HCT116 (cell line): ENCODE data around the gene TCF12. TPM values are rescaled to one million over a fixed set of nuclear protein-coding genes. Genes with fewer than 3 reads are reported as not detected.

ENCODE experiments used
- ATAC-seq: fragments of 200-7000 bp; cut with Tn5 transposase; 2 replicates; pipeline ENCODE4 v1.9.1; 2020; ENCODE audit warnings: mild to moderate bottlenecking, moderate library complexity
- BruUV-seq: library from RNA; stranded (reverse); fragments of 400-500 nt; replicated peaks from 2 replicates; lab custom pipeline; 2021; lab: Mats Ljungman, UMichigan
- CTCF ChIA-PET: fragments of 300-600 bp; sonication (Branson Sonifier 250); formaldehyde crosslinking; loops from one replicate; lab custom pipeline; 2021; ENCODE audit warnings: antibody characterized with exemption; lab: Charles Lee
- POLR2A ChIA-PET: fragments of 300-600, 350-600 bp; sonication (Branson Sonifier 250); formaldehyde crosslinking; loops from one replicate; lab custom pipeline; 2021; ENCODE audit warnings: antibody characterized with exemption; lab: Charles Lee
- RAD21 ChIA-PET, 2 experiments: fragments of 300-600 bp; sonication (Branson Sonifier 250); formaldehyde crosslinking; loops; one replicate each; lab custom pipeline; 2023; ENCODE audit warnings: low total read pairs in 2 of 2; ENCODE audit not compliant: uncharacterized antibody in 2 of 2, unreplicated experiment in 2 of 2, low non-redundant PET in 1 of 2; lab: Charles Lee
- DNase-seq: peaks from one replicate; pipeline ENCODE4 v3.0.0-alpha.2; 2010; ENCODE audit warnings: low read depth, low spot score
- H2AFZ ChIP-seq: fragments of 200-600 bp; shearing (Covaris generic), sonication (generic); 2 replicates; pipeline ENCODE4 v1.6.1; 2017; ENCODE audit warnings: low read depth, mixed run types, mixed read lengths, antibody characterized with exemption, low read length; ENCODE audit not compliant: poor library complexity, severe bottlenecking
- H3K27ac ChIP-seq: 2 replicates; pipeline ENCODE4 v1.5.1; 2012; ENCODE audit warnings: low read depth, low read length
- H3K27me3 ChIP-seq: fragments of 200-600 bp; sonication (generic); 2 replicates; pipeline ENCODE4 v1.6.1; 2016; ENCODE audit warnings: mixed run types, low read length, mixed read lengths; ENCODE audit not compliant: insufficient read depth
- H3K36me3 ChIP-seq, 2 experiments: fragments of 200-500 bp in 1 of 2; fragments of 200-600 bp in 1 of 2; sonication (Bioruptor generic) in 1 of 2; sonication (generic) in 1 of 2; 2 replicates each; pipeline versions ENCODE4 v1.5.1 to v1.6.1; 2014 to 2016; ENCODE audit warnings: low read length in 2 of 2, inconsistent platforms in 1 of 2, mixed read lengths in 1 of 2, mixed run types in 1 of 2; ENCODE audit not compliant: insufficient read depth in 2 of 2, control insufficient read depth in 1 of 2
- H3K4me1 ChIP-seq, 2 experiments: fragments of 200-600 bp in 1 of 2; sonication (generic) in 1 of 2; 2 replicates each; pipeline versions ENCODE4 v1.5.1 to v1.6.1; 2012 to 2017; ENCODE audit warnings: low read length in 2 of 2, inconsistent platforms in 1 of 2, mild to moderate bottlenecking in 1 of 2, mixed read lengths in 1 of 2, mixed run types in 1 of 2, moderate library complexity in 1 of 2; ENCODE audit not compliant: insufficient read depth in 2 of 2, control insufficient read depth in 1 of 2
- H3K4me2 ChIP-seq: fragments of 200-600 bp; sonication (generic); 2 replicates; pipeline ENCODE4 v1.6.1; 2017; ENCODE audit warnings: mixed run types, low read length, mixed read lengths
- H3K4me3 ChIP-seq, 2 experiments: fragments of 200-600 bp in 1 of 2; sonication (generic) in 1 of 2; replicated peaks in 1 of 2; 2 replicates each; pipeline ENCODE4 v1.5.1; 2011 to 2016; ENCODE audit warnings: low read length in 2 of 2, control low read depth in 1 of 2, low read depth in 1 of 2, mild to moderate bottlenecking in 1 of 2, mixed read lengths in 1 of 2, mixed run types in 1 of 2
- H3K79me2 ChIP-seq: fragments of 200-600 bp; sonication (generic); 2 replicates; pipeline ENCODE4 v1.6.1; 2017; ENCODE audit warnings: mild to moderate bottlenecking, mixed run types, low read length, moderate library complexity, mixed read lengths; ENCODE audit not compliant: insufficient read depth
- H3K9ac ChIP-seq: fragments of 200-600 bp; sonication (generic); 2 replicates; pipeline ENCODE4 v1.6.1; 2016; ENCODE audit warnings: low read length, mixed read lengths
- H3K9me2 ChIP-seq: fragments of 200-600 bp; sonication (generic), shearing (Covaris generic); 2 replicates; pipeline ENCODE4 v1.6.1; 2017; ENCODE audit warnings: mixed run types, mild to moderate bottlenecking, moderate library complexity; ENCODE audit not compliant: insufficient read depth
- H3K9me3 ChIP-seq, 2 experiments: fragments of 200-500 bp in 1 of 2; fragments of 200-600 bp in 1 of 2; sonication (Bioruptor generic) in 1 of 2; sonication (generic) in 1 of 2; 2 replicates each; pipeline ENCODE4 v1.6.1; 2014 to 2017; ENCODE audit warnings: low read length in 2 of 2, mixed read lengths in 2 of 2, inconsistent platforms in 1 of 2, low read depth in 1 of 2, mild to moderate bottlenecking in 1 of 2, mixed run types in 1 of 2, moderate library complexity in 1 of 2; ENCODE audit not compliant: control insufficient read depth in 1 of 2, insufficient read depth in 1 of 2
- H4K20me1 ChIP-seq: fragments of 200-600 bp; sonication (generic), shearing (Covaris generic); 2 replicates; pipeline ENCODE4 v1.6.1; 2017; ENCODE audit warnings: mixed run types, mild to moderate bottlenecking, moderate library complexity; ENCODE audit not compliant: insufficient read depth
- ATF3 ChIP-seq: IDR thresholded peaks from 2 replicates; pipeline ENCODE4 v1.6.1; 2012
- CBX3 ChIP-seq: IDR thresholded peaks from 2 replicates; pipeline ENCODE4 v1.6.1; 2012; ENCODE audit warnings: low read depth
- CEBPB ChIP-seq: IDR thresholded peaks from 2 replicates; pipeline ENCODE4 v1.6.1; 2012; ENCODE audit warnings: low read depth
- CTCF ChIP-seq, 3 experiments: fragments of 200-600 bp in 1 of 3; sonication (generic) in 1 of 3; IDR thresholded peaks in 2 of 3; conservative IDR thresholded peaks in 1 of 3; 2 replicates each; pipeline ENCODE4 v1.5.1; 2012 to 2017; ENCODE audit warnings: low read depth in 2 of 3, low read length in 2 of 3, antibody characterized with exemption in 1 of 3, borderline replicate concordance in 1 of 3, control low read depth in 1 of 3, mild to moderate bottlenecking in 1 of 3, mixed read lengths in 1 of 3, mixed run types in 1 of 3, moderate library complexity in 1 of 3; ENCODE audit not compliant: insufficient read depth in 1 of 3
- EGR1 ChIP-seq: IDR thresholded peaks from 2 replicates; pipeline ENCODE4 v1.6.1; 2012; ENCODE audit warnings: low read depth
- EZH2 ChIP-seq: fragments of 200-600 bp; sonication (generic); IDR thresholded peaks from 2 replicates; pipeline ENCODE4 v1.6.1; 2017; ENCODE audit warnings: antibody characterized with exemption, mixed run types
- EZH2phosphoT487 ChIP-seq: fragments of 200-600 bp; IDR thresholded peaks from 2 replicates; pipeline ENCODE4 v1.6.1; 2018; ENCODE audit warnings: antibody characterized with exemption, borderline replicate concordance
- FOSL1 ChIP-seq: IDR thresholded peaks from 2 replicates; pipeline ENCODE4 v1.6.1; 2012; ENCODE audit warnings: low read depth
- JUND ChIP-seq: IDR thresholded peaks from 2 replicates; pipeline ENCODE4 v1.6.1; 2012
- MAX ChIP-seq: IDR thresholded peaks from 2 replicates; pipeline ENCODE4 v1.6.1; 2012
- POLR2A ChIP-seq: IDR thresholded peaks from 2 replicates; pipeline ENCODE4 v1.7.0; 2011; ENCODE audit warnings: borderline replicate concordance; ENCODE audit not compliant: insufficient read depth, insufficient read length; ENCODE audit errors: extremely low read depth
- POLR2AphosphoS5 ChIP-seq: IDR thresholded peaks from 2 replicates; pipeline ENCODE4 v1.6.1; 2011; ENCODE audit warnings: mild to moderate bottlenecking, low read depth, low read length, moderate library complexity
- SIN3A ChIP-seq: IDR thresholded peaks from 2 replicates; pipeline ENCODE4 v1.6.1; 2012; ENCODE audit warnings: low read depth
- SP1 ChIP-seq: IDR thresholded peaks from 2 replicates; pipeline ENCODE4 v1.6.1; 2012; ENCODE audit warnings: low read depth
- SRF ChIP-seq: IDR thresholded peaks from 2 replicates; pipeline ENCODE4 v1.6.1; 2012; ENCODE audit warnings: low read depth
- TCF7L2 ChIP-seq: IDR thresholded peaks from 2 replicates; pipeline ENCODE4 v1.7.0; 2011; ENCODE audit warnings: borderline replicate concordance, inconsistent platforms; ENCODE audit not compliant: insufficient read depth, insufficient read length; ENCODE audit errors: extremely low read depth
- YY1 ChIP-seq: IDR thresholded peaks from 2 replicates; pipeline ENCODE4 v1.6.1; 2011; ENCODE audit warnings: low read length, low read depth, moderate library complexity, mild to moderate bottlenecking; ENCODE audit not compliant: insufficient replicate concordance; ENCODE audit errors: extremely low read depth
- ZFX ChIP-seq: fragments of 450-650 bp; IDR thresholded peaks from 2 replicates; pipeline ENCODE4 v1.6.1; 2017
- intact Hi-C: fragments of 100-400 bp; cut with micrococcal nuclease; formaldehyde crosslinking; loops from 2 replicates; pipeline ENCODE4 v1.10.0; 2022
- total RNA-seq: library from RNA; stranded (reverse); gene quantifications from one replicate; pipeline ENCODE4 v1.2.1, GENCODE V29; 2021; ENCODE audit not compliant: unreplicated experiment
- TF ChIP-seq, protein P1 (sequence below): IDR thresholded peaks from 2 replicates; pipeline ENCODE4 v1.6.1; 2012; ENCODE audit warnings: low read depth
- TF ChIP-seq, protein P2 (sequence below): IDR thresholded peaks from 2 replicates; pipeline ENCODE4 v1.6.1; 2011; ENCODE audit warnings: mild to moderate bottlenecking, low read length, moderate library complexity; ENCODE audit not compliant: insufficient replicate concordance; ENCODE audit errors: extremely low read depth

TCF12 gene
- total RNA-seq, 1 experiment from 2014 or later, result 71.6 TPM

GRCh38 chr15:57167821-57168395 lies 249.5 kb downstream of the TCF12 start:
- RAD21 ChIA-PET, result no interaction called here
- no peaks in the 10 kb centered on the region for H3K9me2 ChIP-seq
- no peaks in the 10 kb centered on the region for H3K27me3 ChIP-seq
- TF ChIP-seq CBX3, result no peak
- TF ChIP-seq EZH2phosphoT487, result no peak
- no peak for TF ChIP-seq EZH2
- no peak for TF ChIP-seq ZFX
- no peak for TF ChIP-seq YY1
- TF ChIP-seq, protein P1, sequence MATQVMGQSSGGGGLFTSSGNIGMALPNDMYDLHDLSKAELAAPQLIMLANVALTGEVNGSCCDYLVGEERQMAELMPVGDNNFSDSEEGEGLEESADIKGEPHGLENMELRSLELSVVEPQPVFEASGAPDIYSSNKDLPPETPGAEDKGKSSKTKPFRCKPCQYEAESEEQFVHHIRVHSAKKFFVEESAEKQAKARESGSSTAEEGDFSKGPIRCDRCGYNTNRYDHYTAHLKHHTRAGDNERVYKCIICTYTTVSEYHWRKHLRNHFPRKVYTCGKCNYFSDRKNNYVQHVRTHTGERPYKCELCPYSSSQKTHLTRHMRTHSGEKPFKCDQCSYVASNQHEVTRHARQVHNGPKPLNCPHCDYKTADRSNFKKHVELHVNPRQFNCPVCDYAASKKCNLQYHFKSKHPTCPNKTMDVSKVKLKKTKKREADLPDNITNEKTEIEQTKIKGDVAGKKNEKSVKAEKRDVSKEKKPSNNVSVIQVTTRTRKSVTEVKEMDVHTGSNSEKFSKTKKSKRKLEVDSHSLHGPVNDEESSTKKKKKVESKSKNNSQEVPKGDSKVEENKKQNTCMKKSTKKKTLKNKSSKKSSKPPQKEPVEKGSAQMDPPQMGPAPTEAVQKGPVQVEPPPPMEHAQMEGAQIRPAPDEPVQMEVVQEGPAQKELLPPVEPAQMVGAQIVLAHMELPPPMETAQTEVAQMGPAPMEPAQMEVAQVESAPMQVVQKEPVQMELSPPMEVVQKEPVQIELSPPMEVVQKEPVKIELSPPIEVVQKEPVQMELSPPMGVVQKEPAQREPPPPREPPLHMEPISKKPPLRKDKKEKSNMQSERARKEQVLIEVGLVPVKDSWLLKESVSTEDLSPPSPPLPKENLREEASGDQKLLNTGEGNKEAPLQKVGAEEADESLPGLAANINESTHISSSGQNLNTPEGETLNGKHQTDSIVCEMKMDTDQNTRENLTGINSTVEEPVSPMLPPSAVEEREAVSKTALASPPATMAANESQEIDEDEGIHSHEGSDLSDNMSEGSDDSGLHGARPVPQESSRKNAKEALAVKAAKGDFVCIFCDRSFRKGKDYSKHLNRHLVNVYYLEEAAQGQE, result no peak
- TF ChIP-seq CTCF (IDR thresholded peaks at IDR 0.05 in 2 of 3, conservative IDR thresholded peaks at IDR 0.05 in 1 of 3; ENCODE audit: borderline replicate concordance in 1 of 3, insufficient read depth in 1 of 3, low read depth in 2 of 3, low read length in 2 of 3), result no peak
- TF ChIP-seq FOSL1, result no peak
- no peak for TF ChIP-seq EGR1
- TF ChIP-seq SIN3A, result no peak
- no peak for TF ChIP-seq SRF
- TF ChIP-seq TCF7L2, result no peak
- TF ChIP-seq MAX, result no peak
- no peak for TF ChIP-seq JUND
- TF ChIP-seq ATF3, result no peak
- TF ChIP-seq POLR2AphosphoS5, result no peak
- TF ChIP-seq CEBPB, result no peak
- TF ChIP-seq, protein P2, sequence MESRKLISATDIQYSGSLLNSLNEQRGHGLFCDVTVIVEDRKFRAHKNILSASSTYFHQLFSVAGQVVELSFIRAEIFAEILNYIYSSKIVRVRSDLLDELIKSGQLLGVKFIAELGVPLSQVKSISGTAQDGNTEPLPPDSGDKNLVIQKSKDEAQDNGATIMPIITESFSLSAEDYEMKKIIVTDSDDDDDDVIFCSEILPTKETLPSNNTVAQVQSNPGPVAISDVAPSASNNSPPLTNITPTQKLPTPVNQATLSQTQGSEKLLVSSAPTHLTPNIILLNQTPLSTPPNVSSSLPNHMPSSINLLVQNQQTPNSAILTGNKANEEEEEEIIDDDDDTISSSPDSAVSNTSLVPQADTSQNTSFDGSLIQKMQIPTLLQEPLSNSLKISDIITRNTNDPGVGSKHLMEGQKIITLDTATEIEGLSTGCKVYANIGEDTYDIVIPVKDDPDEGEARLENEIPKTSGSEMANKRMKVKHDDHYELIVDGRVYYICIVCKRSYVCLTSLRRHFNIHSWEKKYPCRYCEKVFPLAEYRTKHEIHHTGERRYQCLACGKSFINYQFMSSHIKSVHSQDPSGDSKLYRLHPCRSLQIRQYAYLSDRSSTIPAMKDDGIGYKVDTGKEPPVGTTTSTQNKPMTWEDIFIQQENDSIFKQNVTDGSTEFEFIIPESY, result no peak
- TF ChIP-seq SP1, result no peak
- TF ChIP-seq POLR2A, result no peak
- TF ChIP-seq, all 23 proteins: peak for 0
- Histone ChIP-seq H3K9ac (no peak overlapping the region), H3K4me1 (no peaks in the 10 kb centered on the region), H4K20me1 (peaks cover 5% of the 10 kb centered on the region; the same call in 1 of the 2 replicates), H3K36me3 (no peaks in the 10 kb centered on the region), H3K27ac (no peak overlapping the region), H3K9me3 (no peaks in the 10 kb centered on the region), H3K4me2 (no peak overlapping the region), H3K4me3 (no peak overlapping the region), H2AFZ (no peak overlapping the region), H3K79me2 (no peaks in the 10 kb centered on the region)
- intact Hi-C loops, result no loop called here
- CTCF ChIA-PET, result interaction anchor here (0.9 kb wide), 1 partner anchor 32 kb away, joined by 3 read pairs; no protein-coding TSS in a partner anchor
- no peak for DNase-seq
- POLR2A ChIA-PET, result no interaction called here
- no TSS peak for BruUV-seq
- ATAC-seq, result no peak
